NOMO-1 treated with dmso at 0.1 percent for 144 hours (cell line): ENCODE data around the gene PLEKHG5.
A peak's percentile ranks its signal among the peaks of the same experiment; 100 is the strongest.
"Not testable (repeated sequence)": the region's sequence is repeated elsewhere in the genome, so short reads cannot be mapped to it uniquely, and the experiment has no call there.

Experiments used
- DNase-seq: peaks from one replicate; lab custom pipeline; 2025; ENCODE audit not compliant: unreplicated experiment; lab: John Stamatoyannopoulos, UW

The PLEKHG5 gene

DNA sequence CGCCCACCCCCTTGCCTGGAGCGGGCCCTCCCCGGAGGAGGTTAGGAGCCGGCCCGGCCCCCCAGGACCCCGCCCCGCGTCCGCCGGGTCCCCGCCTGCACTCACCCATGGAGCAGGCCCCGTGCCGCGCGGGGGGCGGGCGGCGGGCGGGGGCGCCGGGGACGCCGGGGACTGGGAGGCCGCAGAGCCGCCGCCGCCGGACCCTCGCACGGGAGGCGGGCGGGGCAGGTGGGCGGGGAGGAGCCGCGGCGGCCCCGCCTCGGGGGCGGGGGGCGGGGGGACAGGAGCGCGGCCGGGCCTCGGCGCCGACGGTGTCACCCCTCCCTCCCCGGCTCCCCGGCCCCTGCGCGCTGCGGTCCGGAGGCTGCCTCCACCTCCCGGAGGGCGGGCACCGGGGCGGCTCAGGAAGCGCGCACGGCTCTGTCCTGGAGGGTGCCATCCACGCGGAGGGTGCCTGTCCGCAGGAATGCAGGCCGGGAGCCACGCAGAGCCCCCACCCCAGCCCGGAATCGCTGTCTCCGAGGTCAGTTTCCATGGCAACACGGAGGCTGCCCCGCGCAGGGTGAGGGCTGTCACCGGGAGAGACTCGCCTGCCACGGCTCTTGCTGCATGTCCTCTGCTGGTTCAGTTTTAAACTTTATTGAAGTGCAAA lies 5.9 kb upstream of the PLEKHG5 start:
- no peak for DNase-seq

DNA sequence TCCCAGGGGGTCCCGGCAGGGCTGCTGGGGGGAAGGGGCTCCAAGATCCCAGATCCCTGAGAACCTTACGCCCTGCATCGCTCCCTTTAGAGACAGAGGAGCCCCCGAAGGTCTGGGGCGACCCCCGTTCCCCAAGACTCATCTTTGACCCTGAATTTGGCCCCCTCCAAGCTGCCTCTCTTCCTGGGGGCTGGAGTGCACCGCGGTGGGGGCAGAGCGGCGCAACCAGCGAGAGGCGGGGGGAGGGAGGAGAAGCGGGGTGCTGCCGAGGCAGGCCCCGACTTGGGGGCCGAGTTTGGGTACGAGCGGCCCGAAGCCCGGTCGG lies 5.4 kb upstream of the PLEKHG5 start:
- DNase-seq = no peak

DNA sequence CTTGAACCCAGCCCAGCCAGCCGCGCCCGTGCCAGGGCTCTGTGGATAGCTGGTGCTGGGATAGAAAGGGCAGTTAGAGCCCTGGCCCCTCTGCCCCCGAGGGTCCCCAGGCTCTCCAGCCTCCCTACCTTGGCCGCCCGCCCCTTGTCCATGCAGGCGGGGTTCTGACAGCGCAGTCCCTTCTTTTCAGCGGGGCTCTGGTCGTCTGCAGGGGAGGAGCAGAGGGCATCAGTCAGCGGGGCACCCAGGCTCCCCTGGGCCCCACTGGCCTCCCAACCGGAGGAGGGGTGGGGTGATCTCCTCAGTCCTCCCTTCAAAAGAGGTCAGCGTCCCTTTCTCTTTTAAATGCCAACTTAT lies 4.9 kb upstream of the PLEKHG5 start:
- DNase-seq = no peak

DNA sequence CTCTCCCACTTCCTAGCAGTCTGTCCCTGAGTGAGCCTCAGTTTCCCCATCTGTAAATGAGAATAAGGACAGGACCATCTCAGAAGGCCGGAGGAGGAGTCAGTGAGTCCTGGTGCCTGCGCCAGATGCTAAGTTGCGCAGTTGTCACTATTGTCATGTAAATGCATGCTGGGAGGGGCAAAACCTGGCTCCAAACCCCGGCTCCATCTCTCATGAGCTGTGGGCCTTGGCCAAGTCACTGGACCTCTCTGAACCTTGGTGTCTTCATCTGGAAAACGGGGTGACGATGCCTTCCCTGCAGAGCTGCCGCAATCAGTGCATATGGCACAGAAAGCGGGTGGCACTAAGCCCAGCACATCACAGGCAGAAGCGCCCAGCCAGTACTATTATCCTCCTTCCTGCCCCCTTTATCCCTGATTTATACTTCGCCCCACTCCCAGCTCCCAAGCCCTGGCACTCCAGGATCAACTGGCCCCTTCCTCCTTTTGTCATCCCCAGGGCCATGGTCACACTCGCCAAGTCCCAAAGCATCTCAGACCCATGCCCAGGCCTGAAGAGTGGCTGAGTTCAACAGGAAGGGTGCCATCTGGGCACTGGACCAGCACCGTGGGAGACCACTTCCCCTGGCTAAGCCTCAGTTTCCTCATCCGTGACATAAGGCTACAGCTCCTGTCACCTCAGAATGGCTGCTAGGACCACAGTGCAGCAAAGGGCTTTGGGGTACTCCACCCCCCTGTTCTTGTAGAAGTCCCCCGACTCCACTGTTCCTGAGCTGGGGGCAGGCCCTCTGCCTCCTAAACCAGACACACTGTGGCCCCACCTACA lies 4.3 kb upstream of the PLEKHG5 start:
- no peak for DNase-seq

GRCh38 chr1:6495041-6495441 lies 3.6 kb upstream of the PLEKHG5 start:
- no peak for DNase-seq

GRCh38 chr1:6494627-6495026 lies 3.2 kb upstream of the PLEKHG5 start:
- no peak for DNase-seq

- not testable (repeated sequence) for DNase-seq
These were observed 2.4 kb upstream of the PLEKHG5 start for GRCh38 chr1:6493834-6494223.

GRCh38 chr1:6491966-6492365 lies 499 bp upstream of the PLEKHG5 start:
- DNase-seq = no peak

- DNase-seq = no peak
These were observed 402 bp downstream of the PLEKHG5 start for GRCh38 chr1:6491081-6491449.

- DNase-seq = no peak
These were observed 1.0 kb downstream of the PLEKHG5 start for GRCh38 chr1:6490181-6491080.

DNA sequence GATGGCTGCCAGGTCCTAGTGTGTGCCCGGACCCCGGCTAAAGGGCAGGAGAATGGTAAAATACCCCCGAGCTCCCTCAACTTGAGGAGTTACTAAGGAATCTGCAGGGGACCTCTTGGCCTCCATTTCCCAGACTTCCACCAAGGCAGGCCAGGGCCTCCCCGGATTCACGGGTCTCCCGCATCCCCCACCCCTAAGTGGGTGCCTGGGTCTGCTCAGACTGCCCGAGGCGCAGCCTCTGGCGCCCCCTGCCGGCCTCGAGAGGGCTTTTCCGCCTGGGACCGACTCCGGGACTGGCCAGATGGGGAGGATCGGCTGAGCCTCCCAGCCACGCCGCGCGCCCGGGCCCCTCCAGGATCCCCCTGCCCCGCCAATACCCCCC lies 1.7 kb downstream of the PLEKHG5 start:
- peak; percentile 18 for DNase-seq

DNA sequence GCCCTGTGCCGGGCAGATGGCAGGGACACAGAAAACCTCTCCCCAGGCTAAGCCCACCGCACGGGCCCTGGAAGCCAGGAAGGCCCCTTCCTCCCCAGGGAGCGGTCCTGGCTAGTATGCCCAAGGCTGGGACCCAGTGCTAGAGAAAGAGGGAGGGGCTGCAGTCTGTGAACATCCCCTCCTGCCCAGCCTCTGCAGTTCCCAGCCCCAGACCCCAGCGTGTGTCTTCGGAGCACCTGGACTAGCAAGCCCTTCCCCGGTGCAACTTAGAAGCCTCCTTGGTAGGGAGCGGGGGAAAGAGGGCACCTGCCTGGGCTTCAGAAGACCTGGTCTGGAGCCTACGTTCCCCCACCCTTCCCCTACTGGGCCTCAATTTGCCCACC lies 2.1 kb downstream of the PLEKHG5 start:
- no peak for DNase-seq

GRCh38 chr1:6488602-6489382 lies 2.7 kb downstream of the PLEKHG5 start:
- DNase-seq = no peak

DNA sequence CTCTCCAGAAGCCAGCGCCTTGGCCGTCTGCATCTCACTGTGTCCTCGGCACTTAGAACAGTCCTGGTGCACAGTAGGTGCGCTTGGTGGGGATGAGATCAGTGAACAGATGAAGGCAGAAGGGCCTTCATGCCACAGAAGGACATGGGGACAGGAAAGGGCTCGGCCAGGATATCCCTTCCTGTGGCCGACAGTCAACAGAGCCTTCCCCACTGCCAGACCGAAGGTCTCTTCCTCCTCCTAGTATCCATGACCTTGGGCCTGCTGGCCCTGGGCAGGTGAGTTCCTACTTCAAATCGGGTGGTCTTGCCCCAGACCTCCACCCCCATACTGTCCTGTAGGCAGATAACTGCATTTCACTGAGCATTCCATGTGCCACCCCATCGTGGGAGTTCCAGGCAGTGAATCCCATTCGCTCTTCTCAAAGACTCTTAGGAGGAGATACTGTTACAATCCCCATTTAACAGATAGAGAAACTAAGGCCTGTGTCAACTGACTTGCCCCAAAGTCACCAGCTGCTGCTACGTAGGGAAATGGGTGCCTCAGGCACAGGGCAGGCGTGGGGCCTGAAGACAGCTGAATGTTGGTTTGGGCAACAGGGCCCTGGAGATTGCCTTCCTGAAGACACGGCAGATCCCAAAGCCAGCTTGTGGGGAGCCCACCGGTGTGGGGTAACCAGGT lies 3.5 kb downstream of the PLEKHG5 start:
- DNase-seq = no peak

DNA sequence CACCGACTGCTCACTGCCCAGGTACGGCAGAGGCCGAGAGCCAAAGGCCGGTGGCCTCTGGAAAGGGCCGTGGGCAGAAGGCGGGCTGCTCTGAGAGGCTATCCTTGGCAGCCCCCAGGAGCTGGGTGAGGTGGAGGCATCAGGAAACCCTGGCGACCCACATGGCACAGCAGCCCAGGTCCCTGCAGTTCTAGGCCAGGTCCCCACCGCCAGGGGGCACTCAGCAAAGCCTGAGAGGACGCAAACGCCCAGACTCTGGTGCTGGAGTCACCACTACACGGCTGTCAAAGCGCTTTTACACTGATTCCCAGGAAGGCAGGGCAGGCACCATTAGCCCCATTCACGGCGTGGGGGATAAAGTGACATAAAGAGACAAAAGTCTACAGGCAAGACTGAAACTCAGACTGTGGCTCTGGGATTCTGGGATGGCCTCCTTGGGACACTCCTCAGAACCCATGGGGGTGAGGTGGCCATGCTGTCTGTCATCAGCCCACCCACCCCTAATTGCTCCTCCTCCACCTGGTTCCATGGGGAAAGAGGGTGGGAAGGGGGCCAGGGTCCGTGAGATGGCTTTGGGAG lies 4.9 kb downstream of the PLEKHG5 start:
- peak; percentile 32 for DNase-seq

DNA sequence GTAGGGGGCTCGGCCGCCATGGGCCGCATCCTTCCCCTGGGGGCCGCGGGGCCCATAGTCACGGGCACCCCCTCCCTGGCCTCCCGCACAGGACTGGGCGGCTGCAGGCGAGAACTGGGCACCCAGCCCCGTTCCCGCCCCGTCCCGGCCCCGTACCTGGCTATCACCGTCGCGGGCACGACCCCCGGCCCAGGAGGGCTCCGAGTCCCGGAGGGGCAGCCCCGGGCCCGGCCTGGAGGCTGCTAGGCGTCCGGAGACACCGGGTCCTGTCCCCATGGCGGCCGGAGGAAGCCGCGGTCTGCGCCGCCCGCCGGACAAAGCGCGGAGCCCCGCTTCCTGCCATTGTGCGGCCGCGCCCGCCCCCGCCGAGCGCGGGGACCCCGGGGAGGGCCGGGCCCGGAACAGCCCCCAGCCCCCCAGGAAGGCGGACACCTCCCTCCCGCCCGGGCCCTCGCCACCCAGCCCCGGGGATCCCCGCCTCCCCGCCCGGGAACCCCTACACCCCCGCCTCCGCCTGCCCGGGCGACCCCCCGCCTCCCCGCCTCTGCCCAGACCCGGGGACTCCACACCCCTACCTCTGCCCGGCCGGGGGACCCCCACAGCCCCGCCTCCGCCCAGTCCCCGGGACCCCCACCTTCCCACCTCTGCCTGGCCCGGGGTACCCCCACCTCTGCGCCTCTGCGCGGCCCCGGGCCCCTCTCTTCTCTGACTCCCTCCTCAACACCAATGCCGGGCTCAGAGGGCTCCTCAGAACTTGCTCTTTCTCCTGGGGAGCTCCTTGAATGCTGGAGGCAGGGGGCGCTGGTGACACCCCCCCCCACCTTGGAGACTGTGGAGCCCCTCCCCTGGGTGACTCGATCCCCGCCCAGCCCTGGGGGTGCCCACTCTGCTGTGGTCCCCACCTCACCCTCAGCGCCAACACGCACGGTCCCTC lies 6.0 kb downstream of the PLEKHG5 start:
- DNase-seq = no peak

- DNase-seq = no peak
These were observed 6.7 kb downstream of the PLEKHG5 start for GRCh38 chr1:6484826-6485167.

- DNase-seq = no peak
These were observed 7.7 kb downstream of the PLEKHG5 start for GRCh38 chr1:6483761-6484117.

- DNase-seq = no peak
These were observed 8.3 kb downstream of the PLEKHG5 start for GRCh38 chr1:6483017-6483760.
